Stimulated activated CD8-positive, alpha-beta memory T cell treated with anti-CD3 and anti-CD28 coated beads, Interleukin-4, amount 100 ng/mL, for 1 hour (primary cell): ENCODE results near the gene COLQ.

Experiments used
- DNase-seq, 2 donors: peaks; one replicate each; pipeline ENCODE4 v3.0.0-alpha.2; 2020; ENCODE audit warnings: low read depth in 2 of 2, low spot score in 1 of 2

Gene COLQ

DNA sequence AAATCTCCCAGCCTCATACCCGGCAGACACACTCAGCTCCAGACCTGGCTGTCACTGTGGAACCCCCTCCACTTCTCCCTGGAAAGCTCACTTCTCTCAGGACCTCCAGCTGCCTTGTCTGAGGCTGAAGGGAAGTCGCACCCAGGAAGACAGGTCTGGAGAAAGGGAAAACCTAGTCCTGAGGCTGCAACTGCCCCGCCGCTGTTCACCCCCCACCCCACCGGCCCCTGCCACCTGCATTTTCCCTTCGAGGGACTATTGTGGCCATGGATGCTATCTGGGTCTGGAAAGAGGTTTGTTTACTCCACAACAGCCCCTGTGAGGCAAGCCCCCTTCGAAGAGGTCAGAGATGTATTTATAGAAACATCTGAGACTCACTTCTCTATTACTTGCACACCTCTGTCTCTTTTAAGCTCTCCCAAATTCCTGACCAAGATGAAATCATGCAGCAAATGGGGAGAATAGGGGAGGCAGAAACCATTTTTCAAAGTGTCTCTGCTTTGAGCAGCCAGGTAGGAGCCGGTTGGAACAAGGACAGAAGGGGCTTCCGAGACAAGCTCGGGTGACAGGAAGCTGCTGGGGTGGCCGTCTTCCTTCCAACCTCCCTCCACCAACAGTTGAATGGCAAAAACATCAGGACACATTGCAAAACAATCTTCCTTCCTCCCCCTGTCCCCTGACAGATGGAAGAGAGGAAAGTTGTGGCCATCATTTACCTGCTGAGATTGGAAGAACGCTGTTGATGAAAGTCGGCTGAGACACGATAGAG lies 518 bp downstream of the COLQ start:
- DNase-seq, result no peak

GRCh38 chr3:15520185-15520584 lies 1.3 kb downstream of the COLQ start:
- no peak for DNase-seq

GRCh38 chr3:15519096-15519495 lies 2.4 kb downstream of the COLQ start:
- no peak for DNase-seq

- DNase-seq, result no peak
Measured at GRCh38 chr3:15514663-15515340, 6.7 kb downstream of the COLQ start.

DNA sequence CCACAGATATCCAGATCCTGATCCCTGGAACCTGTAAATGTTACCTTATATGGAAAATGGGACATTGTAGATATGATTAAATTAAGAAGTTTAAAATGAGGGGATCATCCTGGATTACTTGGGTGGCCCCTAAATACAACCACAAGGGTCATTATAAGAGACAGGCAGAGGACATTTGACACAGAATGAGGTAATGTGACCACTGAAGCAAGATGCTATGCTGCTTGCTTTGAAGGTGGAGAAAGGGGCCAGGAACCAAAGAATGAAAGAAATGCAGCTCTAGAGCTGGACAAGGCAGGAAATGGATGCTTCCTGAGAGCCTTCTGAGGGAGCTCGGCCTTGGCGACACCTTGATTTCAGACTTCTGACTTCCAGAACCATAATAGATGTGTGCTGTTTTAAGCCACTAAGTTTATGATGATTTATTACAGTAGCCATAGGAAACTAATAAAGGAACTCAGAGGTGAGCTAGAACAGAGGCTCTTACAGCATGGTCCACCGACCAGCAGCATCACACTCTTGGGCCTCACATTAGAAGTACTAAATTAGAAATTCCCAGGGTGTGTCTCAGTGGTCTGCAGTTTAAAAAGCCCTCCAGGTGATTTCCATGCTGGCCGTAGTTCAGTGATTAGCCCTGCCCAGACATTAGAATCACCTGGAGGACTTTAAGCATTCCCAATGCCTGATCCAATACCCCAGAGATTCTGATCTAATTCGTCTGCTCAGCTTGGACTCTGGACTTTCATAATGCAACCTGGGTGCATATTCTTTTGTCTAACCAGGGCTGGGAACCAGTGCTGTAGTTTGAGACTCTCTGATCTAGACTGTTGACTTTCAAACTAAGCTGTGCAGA lies 7.5 kb downstream of the COLQ start:
- no peak for DNase-seq

GRCh38 chr3:15513116-15513515 lies 8.4 kb downstream of the COLQ start:
- DNase-seq, result no peak

DNA sequence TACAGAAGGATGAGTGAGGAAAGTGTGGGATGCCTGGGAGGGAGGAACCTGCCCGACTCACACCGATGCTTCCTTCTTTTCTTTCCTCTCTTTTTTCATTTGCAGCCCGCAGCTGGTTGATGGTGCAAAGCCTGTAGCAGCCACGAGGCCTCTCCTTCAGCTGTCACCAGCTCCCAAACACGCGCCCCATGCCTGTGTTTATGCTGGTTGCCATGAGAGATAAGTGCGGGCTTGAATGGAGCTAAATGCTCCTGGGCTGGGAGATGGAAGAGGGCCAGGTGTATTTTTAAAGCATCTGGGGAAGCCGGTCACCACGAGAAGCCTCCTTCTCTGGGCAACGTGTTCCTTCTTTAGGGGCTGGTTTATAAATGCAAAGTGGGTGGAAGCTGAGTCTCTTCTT lies 9.3 kb downstream of the COLQ start:
- DNase-seq, result no peak

GRCh38 chr3:15511156-15511555 lies 10.3 kb downstream of the COLQ start:
- DNase-seq, result no peak

DNA sequence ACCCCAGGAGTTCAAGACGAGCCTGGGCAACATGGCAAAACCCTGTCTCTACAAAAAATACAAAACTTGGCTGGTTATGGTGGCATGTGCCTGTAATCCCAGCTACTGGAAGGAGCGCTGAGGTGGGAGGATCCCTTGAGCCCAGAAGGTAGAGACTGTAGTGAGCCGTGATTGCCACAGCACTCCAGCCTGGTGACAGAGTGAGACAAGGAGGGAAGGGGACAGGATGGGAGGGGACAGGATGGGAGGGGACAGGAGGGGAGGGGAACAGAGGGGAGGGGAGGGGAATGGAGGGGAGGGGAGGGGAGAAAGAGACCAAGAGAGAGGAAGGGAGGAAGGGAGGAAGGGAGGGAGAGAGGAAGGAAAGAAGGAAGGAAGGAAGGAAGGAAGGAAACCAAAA lies 11.0 kb downstream of the COLQ start:
- DNase-seq, result no peak

DNA sequence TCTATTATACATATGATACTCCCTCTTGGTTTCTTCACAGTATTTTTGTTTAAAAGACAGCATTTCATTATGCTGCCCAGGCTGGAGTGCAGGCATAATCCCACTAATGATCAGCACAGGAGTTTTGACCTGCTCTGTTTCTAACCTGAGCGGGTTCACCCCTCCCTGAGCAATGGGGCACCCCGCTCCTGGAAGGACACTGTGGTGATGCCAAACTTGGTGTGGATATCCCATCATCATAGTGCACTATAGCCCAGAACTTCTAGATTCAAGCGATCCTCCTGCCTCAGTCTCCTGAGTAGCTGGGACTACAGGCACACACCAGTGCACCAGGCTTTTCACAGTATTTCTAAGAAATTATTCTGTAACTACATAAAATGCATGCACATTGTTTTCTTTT lies 14.9 kb downstream of the COLQ start:
- no peak for DNase-seq

- no peak for DNase-seq
Measured at GRCh38 chr3:15505479-15506165, 15.9 kb downstream of the COLQ start.

DNA sequence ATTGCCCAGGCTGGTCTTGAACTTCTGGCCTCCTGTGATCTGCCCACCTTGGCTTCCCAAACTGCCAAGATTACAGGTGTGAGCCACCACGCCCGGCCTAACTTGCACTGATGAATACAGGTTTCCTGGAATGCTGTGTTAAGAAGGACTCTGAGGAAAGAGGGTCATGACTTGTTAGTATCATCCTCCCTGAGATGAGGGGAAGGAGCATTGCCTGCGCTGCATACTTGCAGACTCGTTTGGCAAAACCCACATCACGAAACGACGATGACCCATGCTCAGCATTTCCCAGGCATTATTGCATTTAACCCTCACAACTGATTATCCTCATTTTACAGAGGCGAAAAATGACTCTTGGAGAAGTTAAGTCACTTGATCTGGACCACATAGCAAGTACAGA lies 18.9 kb downstream of the COLQ start:
- DNase-seq, result no peak

DNA sequence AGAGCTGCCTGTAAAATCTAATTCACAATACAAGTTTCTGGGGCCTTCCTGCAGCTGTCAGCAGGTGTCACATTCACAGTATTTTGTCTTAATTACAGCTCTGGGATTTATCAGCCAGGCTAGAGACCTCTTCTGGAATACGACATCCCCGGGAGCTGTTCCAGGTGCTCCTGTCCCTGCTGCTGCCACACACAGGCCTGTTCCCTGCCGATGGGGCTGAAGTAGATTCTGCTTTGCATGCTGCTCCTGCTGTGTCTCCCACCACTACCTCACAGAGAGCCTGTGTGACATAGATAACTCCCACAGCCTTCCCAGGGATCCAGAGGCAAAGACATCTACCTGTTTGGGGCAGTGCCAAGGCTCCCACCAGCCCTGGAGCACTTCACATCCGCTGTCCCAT lies 20.4 kb downstream of the COLQ start:
- DNase-seq, result no peak

- DNase-seq, result no peak
Measured at GRCh38 chr3:15500107-15500724, 21.3 kb downstream of the COLQ start.

- DNase-seq, result no peak
Measured at GRCh38 chr3:15499536-15499935, 22.0 kb downstream of the COLQ start.

GRCh38 chr3:15498431-15499214 lies 22.9 kb downstream of the COLQ start:
- no peak for DNase-seq

- DNase-seq, result no peak
Measured at GRCh38 chr3:15497964-15498363, 23.5 kb downstream of the COLQ start.

DNA sequence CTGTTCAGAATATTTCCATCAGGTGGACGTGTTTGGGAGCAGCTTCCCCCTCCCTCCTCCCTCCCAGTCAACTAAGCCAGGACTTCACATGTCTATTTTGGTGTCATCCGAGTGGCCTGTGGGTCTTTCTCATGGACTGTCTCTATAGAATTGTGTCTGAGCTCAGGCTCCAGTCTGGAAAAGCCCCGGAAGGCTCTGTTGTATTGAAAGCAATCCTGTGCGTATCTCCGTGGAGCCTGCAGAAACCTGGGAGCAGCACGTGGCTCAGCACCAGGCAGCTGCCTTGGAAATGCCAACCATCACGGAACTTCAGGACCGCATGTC lies 25.2 kb downstream of the COLQ start:
- no peak for DNase-seq

- DNase-seq, result no peak
Measured at GRCh38 chr3:15495461-15496340, 25.8 kb downstream of the COLQ start.
